PC-3 (cell line): ENCODE data around the gene DPF1. TPM values are rescaled to one million over a fixed set of nuclear protein-coding genes. Genes with fewer than 3 reads are reported as not detected.
"Not testable (repeated sequence)": the region's sequence is repeated elsewhere in the genome, so short reads cannot be mapped to it uniquely, and the experiment has no call there.

Experiments used
- ATAC-seq: fragments of 200-7000 bp; cut with Tn5 transposase; 2 replicates; pipeline ENCODE4 v1.9.1; 2020; ENCODE audit warnings: mild to moderate bottlenecking, moderate library complexity
- BruUV-seq: library from RNA; stranded (reverse); fragments of 400-500 nt; replicated peaks from 2 replicates; lab custom pipeline; 2021; lab: Mats Ljungman, UMichigan
- CTCF ChIA-PET: fragments of 300-600 bp; sonication (Branson Sonifier 250); formaldehyde crosslinking; loops from one replicate; lab custom pipeline; 2022; ENCODE audit warnings: antibody characterized with exemption; lab: Charles Lee
- POLR2A ChIA-PET: fragments of 300-600 bp; sonication (Branson Sonifier 250); formaldehyde crosslinking; loops from one replicate; lab custom pipeline; 2022; ENCODE audit warnings: antibody characterized with exemption; ENCODE audit not compliant: unreplicated experiment; lab: Charles Lee
- DNase-seq: peaks from one replicate; pipeline ENCODE4 v3.0.0-alpha.2; 2015
- H2AFZ ChIP-seq: fragments of 300-600 bp; sonication (generic); 2 replicates; pipeline ENCODE4 v1.6.0; 2016; ENCODE audit warnings: antibody characterized with exemption, low read length
- H3F3A ChIP-seq: fragments of 300-600 bp; sonication (generic); one replicate; pipeline ENCODE4 v1.6.0; 2017; ENCODE audit warnings: antibody characterized with exemption, low read length, control low read depth, mild to moderate bottlenecking; ENCODE audit not compliant: unreplicated experiment
- H3K27ac ChIP-seq: fragments of 300-600 bp; sonication (generic); 2 replicates; pipeline ENCODE4 v1.5.1; 2016; ENCODE audit warnings: mild to moderate bottlenecking, low read length
- H3K27me3 ChIP-seq: fragments of 300-600 bp; sonication (generic); 2 replicates; pipeline ENCODE4 v1.6.1; 2016; ENCODE audit warnings: low read length, mixed read lengths
- H3K36me3 ChIP-seq: fragments of 300-600 bp; sonication (generic); 2 replicates; pipeline ENCODE4 v1.6.1; 2016; ENCODE audit warnings: low read depth, mixed run types, low read length, mixed read lengths
- H3K4me1 ChIP-seq: fragments of 300-600 bp; sonication (generic); 2 replicates; pipeline ENCODE4 v1.5.1; 2016; ENCODE audit warnings: low read length; ENCODE audit not compliant: insufficient read depth
- H3K4me2 ChIP-seq: fragments of 300-600 bp; sonication (generic); 2 replicates; pipeline ENCODE4 v1.6.0; 2016; ENCODE audit warnings: low read length
- H3K4me3 ChIP-seq: fragments of 300-600 bp; sonication (generic); 2 replicates; pipeline ENCODE4 v1.5.1; 2016; ENCODE audit warnings: mild to moderate bottlenecking, low read length, mixed read lengths
- H3K79me2 ChIP-seq: fragments of 300-600 bp; sonication (generic); 2 replicates; pipeline ENCODE4 v1.6.1; 2017; ENCODE audit warnings: low read length, mixed read lengths
- H3K9ac ChIP-seq: fragments of 300-600 bp; sonication (generic); 2 replicates; pipeline ENCODE4 v1.6.0; 2016; ENCODE audit warnings: mild to moderate bottlenecking, low read length
- H3K9me2 ChIP-seq: fragments of 300-600 bp; sonication (generic); replicated peaks from 2 replicates; pipeline ENCODE4 v1.6.1; 2016; ENCODE audit warnings: mixed run types, low read length, mixed read lengths
- H3K9me3 ChIP-seq: fragments of 300-600 bp; sonication (generic); 2 replicates; pipeline ENCODE4 v1.6.1; 2016; ENCODE audit warnings: low read length, mixed read lengths
- H4K20me1 ChIP-seq: fragments of 300-600 bp; sonication (generic); 2 replicates; pipeline ENCODE4 v1.6.1; 2016; ENCODE audit warnings: low read length, mixed read lengths
- EZH2 ChIP-seq: fragments of 300-600 bp; sonication (generic); IDR thresholded peaks from one replicate; pipeline ENCODE4 v1.6.1; 2017; ENCODE audit warnings: antibody characterized with exemption, mild to moderate bottlenecking, low read length; ENCODE audit not compliant: unreplicated experiment
- EZH2phosphoT487 ChIP-seq: fragments of 300-600 bp; sonication (generic); IDR thresholded peaks from 2 replicates; pipeline ENCODE4 v1.6.1; 2018; ENCODE audit warnings: mild to moderate bottlenecking, antibody characterized with exemption, low read length, borderline replicate concordance
- intact Hi-C: fragments of 100-400 bp; cut with micrococcal nuclease; formaldehyde crosslinking; loops from 2 replicates; pipeline ENCODE4 v1.9.0; 2023
- total RNA-seq: library from RNA; depleted of rRNA; stranded (reverse); fragments of >200 nt; gene quantifications from 2 replicates; pipeline ENCODE4 v1.2.3, GENCODE V29; 2014
- TF ChIP-seq, protein P1 (sequence below): fragments of 300-600 bp; sonication (generic); conservative IDR thresholded peaks from 2 replicates; pipeline ENCODE4 v1.5.1; 2017; ENCODE audit warnings: antibody characterized with exemption, low read depth, mild to moderate bottlenecking, low read length

DPF1 gene
- total RNA-seq, 1 experiment from 2014 or later = 8.1 TPM

GRCh38 chr19:38231918-38232317, 7.9 kb upstream of the DPF1 start:
- Histone ChIP-seq H3K79me2 (no peaks in the 10 kb centered on the region), H3K9me2 (no peaks in the 10 kb centered on the region), H3K36me3 (no peaks in the 10 kb centered on the region), H3K4me2 (no peak overlapping the region), H3K9ac (no peak overlapping the region), H3K4me3 (no peak overlapping the region), H2AFZ (no peak overlapping the region), H4K20me1 (no peaks in the 10 kb centered on the region), H3K27me3 (0 out of 2 replicates have a peak, but pooled peaks cover 2% of the 10 kb centered on the region), H3K4me1 (no peaks in the 10 kb centered on the region), H3K9me3 (no peaks in the 10 kb centered on the region), H3K27ac (no peak overlapping the region), H3F3A (no peaks in the 10 kb centered on the region)
- ATAC-seq (no peak), DNase-seq (no peak)
- no TSS peak for BruUV-seq
- intact Hi-C loops = no loop called here
- CTCF ChIA-PET = no interaction called here
- no peak for TF ChIP-seq EZH2
- POLR2A ChIA-PET = no interaction called here

DNA sequence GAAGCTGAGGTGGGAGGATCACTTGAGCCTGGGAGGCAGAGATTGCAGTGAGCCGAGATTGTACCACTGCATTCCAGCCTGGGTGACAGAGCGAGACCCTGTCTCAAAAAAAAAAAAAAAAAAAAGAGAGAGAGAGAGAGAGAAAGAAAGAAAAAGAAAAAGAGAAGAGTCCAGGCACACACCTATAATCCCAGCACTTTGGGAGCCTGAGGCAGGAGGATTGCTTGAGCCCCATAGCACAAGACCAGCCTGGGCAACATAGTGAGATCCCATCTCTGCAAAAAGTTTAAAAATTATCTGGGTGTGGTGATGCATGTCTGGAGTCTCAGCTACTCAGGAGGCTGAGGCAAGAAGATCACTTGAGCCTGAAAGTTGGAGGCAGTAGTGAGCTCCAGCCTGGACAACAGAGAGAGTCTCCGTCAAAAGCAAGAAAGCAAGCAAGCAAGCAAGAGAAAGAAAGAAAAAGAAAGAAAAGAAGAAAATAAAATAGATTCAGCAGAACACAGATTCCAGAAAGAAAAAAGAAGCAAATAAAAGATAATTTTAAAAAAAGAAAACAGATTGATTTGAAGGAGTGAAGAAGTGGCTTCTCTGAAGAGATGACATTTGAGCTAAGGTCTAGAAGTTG, 6.6 kb upstream of the DPF1 start:
- H3K79me2 ChIP-seq, H3K9me2 ChIP-seq, H3K4me2 ChIP-seq, H3K27ac ChIP-seq, H3K9ac ChIP-seq, BruUV-seq, H3K4me1 ChIP-seq, H3F3A ChIP-seq, intact Hi-C loops, H4K20me1 ChIP-seq, H2AFZ ChIP-seq, H3K4me3 ChIP-seq, H3K36me3 ChIP-seq, H3K27me3 ChIP-seq, DNase-seq, H3K9me3 ChIP-seq, ATAC-seq, POLR2A ChIA-PET: not testable (repeated sequence)
- CTCF ChIA-PET = interaction anchor here (0.7 kb wide), 3 partner anchors 21 to 323 kb away, joined by 3 to 4 read pairs (median 3); partner anchors contain the start of gene SIPA1L3

GRCh38 chr19:38229585-38230073, 5.6 kb upstream of the DPF1 start:
- H3K9me2 ChIP-seq = no peaks in the 10 kb centered on the region
- no peaks in the 10 kb centered on the region for H3K79me2 ChIP-seq
- no peak overlapping the region for H3K4me3 ChIP-seq
- H3K27ac ChIP-seq = no peak overlapping the region
- TF ChIP-seq EZH2 = no peak
- no peak for TF ChIP-seq EZH2phosphoT487
- TF ChIP-seq, protein P1, sequence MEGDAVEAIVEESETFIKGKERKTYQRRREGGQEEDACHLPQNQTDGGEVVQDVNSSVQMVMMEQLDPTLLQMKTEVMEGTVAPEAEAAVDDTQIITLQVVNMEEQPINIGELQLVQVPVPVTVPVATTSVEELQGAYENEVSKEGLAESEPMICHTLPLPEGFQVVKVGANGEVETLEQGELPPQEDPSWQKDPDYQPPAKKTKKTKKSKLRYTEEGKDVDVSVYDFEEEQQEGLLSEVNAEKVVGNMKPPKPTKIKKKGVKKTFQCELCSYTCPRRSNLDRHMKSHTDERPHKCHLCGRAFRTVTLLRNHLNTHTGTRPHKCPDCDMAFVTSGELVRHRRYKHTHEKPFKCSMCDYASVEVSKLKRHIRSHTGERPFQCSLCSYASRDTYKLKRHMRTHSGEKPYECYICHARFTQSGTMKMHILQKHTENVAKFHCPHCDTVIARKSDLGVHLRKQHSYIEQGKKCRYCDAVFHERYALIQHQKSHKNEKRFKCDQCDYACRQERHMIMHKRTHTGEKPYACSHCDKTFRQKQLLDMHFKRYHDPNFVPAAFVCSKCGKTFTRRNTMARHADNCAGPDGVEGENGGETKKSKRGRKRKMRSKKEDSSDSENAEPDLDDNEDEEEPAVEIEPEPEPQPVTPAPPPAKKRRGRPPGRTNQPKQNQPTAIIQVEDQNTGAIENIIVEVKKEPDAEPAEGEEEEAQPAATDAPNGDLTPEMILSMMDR = no peak
- H3K27me3 ChIP-seq = 0 out of 2 replicates have a peak, but pooled peaks cover 2% of the 10 kb centered on the region
- H3F3A ChIP-seq = no peaks in the 10 kb centered on the region
- ChIA-PET POLR2A (no interaction called here), CTCF (no interaction called here)
- ATAC-seq (peak; percentile 77), DNase-seq (peak; percentile 67)
- H3K4me2 ChIP-seq = no peak overlapping the region; the same call in 1 of the 2 replicates
- no peak overlapping the region for H2AFZ ChIP-seq
- no peaks in the 10 kb centered on the region for H3K9me3 ChIP-seq
- H3K4me1 ChIP-seq = no peaks in the 10 kb centered on the region
- intact Hi-C loops = no loop called here
- H3K9ac ChIP-seq = no peak overlapping the region
- no peaks in the 10 kb centered on the region for H4K20me1 ChIP-seq
- BruUV-seq = no TSS peak
- no peaks in the 10 kb centered on the region for H3K36me3 ChIP-seq
